Upper lobe of left lung (tissue), 4 donors: Measurements from ENCODE around the gene C13orf46.

Experiments used
- EP300 ChIP-seq, 4 donors: sonication (generic); formaldehyde crosslinking; IDR thresholded peaks; one replicate each; pipeline ENCODE4 v1.5.1; 2017; ENCODE audit warnings: antibody characterized with exemption in 4 of 4, control low read depth in 2 of 4
- POLR2A ChIP-seq, 4 donors: fragments of 450-650 bp; IDR thresholded peaks; one replicate each; pipeline ENCODE4 v1.5.1; 2016 to 2017; ENCODE audit warnings: antibody characterized with exemption in 4 of 4, mild to moderate bottlenecking in 2 of 4
- POLR2AphosphoS5 ChIP-seq, 2 donors: sonication (generic); formaldehyde crosslinking; IDR thresholded peaks; one replicate each; pipeline ENCODE4 v1.5.1; 2017; ENCODE audit warnings: antibody characterized with exemption in 2 of 2
- TF ChIP-seq, protein P1 (sequence below), 6 experiments: fragments of 450-650 bp in 4 of 6; fragments of 200-600 bp in 2 of 6; sonication (generic) in 2 of 6; IDR thresholded peaks; one replicate each; pipeline ENCODE4 v1.5.1; 2016 to 2019; ENCODE audit warnings: antibody characterized with exemption in 6 of 6

DNA sequence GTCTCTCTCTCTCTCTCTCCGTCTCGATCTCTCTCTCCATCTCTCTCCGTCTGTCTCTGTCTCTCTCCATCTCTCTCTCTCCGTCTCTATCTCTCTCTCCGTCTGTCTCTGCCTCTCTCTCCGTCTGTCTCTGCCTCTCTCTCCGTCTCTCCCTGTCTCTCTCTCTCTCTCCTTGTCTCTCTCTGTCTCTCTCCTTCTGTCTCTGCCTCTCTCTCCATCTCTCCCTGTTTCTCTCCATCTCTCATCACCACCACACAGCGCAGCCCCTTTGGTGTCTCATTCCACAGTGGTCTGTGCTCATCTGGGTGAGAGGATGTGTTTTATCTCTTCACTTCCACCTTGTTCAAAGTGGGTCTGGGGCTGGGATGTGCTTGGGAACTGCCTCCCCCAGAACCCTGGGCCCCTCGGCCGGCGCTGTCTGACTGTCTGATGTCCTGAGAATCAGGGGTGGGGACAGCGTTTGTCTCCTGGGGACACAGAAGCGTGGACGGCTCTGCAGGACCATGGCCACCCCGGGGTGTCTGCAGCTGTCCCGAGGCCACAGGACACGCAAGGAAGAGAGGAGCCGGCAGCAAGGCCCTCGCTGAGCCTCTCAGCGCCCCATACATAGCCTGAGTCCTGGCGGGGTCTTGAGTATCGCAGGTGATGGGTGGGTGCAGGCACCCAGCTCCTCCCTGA, 40.2 kb upstream of the C13orf46 start:
- TF ChIP-seq, protein P1, sequence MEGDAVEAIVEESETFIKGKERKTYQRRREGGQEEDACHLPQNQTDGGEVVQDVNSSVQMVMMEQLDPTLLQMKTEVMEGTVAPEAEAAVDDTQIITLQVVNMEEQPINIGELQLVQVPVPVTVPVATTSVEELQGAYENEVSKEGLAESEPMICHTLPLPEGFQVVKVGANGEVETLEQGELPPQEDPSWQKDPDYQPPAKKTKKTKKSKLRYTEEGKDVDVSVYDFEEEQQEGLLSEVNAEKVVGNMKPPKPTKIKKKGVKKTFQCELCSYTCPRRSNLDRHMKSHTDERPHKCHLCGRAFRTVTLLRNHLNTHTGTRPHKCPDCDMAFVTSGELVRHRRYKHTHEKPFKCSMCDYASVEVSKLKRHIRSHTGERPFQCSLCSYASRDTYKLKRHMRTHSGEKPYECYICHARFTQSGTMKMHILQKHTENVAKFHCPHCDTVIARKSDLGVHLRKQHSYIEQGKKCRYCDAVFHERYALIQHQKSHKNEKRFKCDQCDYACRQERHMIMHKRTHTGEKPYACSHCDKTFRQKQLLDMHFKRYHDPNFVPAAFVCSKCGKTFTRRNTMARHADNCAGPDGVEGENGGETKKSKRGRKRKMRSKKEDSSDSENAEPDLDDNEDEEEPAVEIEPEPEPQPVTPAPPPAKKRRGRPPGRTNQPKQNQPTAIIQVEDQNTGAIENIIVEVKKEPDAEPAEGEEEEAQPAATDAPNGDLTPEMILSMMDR (IDR thresholded peaks at IDR 0.05), result no peak
- TF ChIP-seq POLR2AphosphoS5 (IDR thresholded peaks at IDR 0.05), result no peak
- no peak for TF ChIP-seq EP300 (IDR thresholded peaks at IDR 0.05)
- no peak for TF ChIP-seq POLR2A (IDR thresholded peaks at IDR 0.05)
